ENCODE data around the gene MROH7.
"Not testable (repeated sequence)": the region's sequence is repeated elsewhere in the genome, so short reads cannot be mapped to it uniquely, and the experiment has no call there.

The MROH7 gene

GRCh38 chr1:54615531-54616279, 25.9 kb upstream of the MROH7 start:
- DNase-seq (ENCODE audit: insufficient read length, low spot score) (no peak), FAIRE-seq (no peak)
- TF ChIP-seq POLR2A (IDR thresholded peaks at IDR 0.05; ENCODE audit: low read depth, low read length): no peak

GRCh38 chr1:54619749-54620148, 21.8 kb upstream of the MROH7 start:
- FAIRE-seq (no peak), DNase-seq (ENCODE audit: insufficient read length, low spot score) (no peak)
- no peak for TF ChIP-seq POLR2A (IDR thresholded peaks at IDR 0.05; ENCODE audit: low read depth, low read length)

- DNase-seq (ENCODE audit: insufficient read length, low spot score): no peak
- FAIRE-seq: no peak
- no peak for TF ChIP-seq POLR2A (IDR thresholded peaks at IDR 0.05; ENCODE audit: low read depth, low read length)
Observed at GRCh38 chr1:54623216-54624007, 18.2 kb upstream of the MROH7 start, which contains the start of gene FAM151A. TSS of gene FAM151A (minus strand) at chr1:54623525. CDS start at chr1:54623395, 130 bp downstream.

- FAIRE-seq: no peak
- no peak for DNase-seq (ENCODE audit: insufficient read length, low spot score)
- no peak for TF ChIP-seq POLR2A (IDR thresholded peaks at IDR 0.05; ENCODE audit: low read depth, low read length)
Observed at GRCh38 chr1:54624466-54625464, 16.8 kb upstream of the MROH7 start.

- DNase-seq (ENCODE audit: insufficient read length, low spot score): no peak
- FAIRE-seq: no peak
- no peak for TF ChIP-seq POLR2A (IDR thresholded peaks at IDR 0.05; ENCODE audit: low read depth, low read length)
Observed at GRCh38 chr1:54627196-54627595, 14.4 kb upstream of the MROH7 start.

- not testable (repeated sequence) for FAIRE-seq; DNase-seq (ENCODE audit: insufficient read length, low spot score)
Observed at GRCh38 chr1:54635804-54636203, 5.8 kb upstream of the MROH7 start.

GRCh38 chr1:54636461-54637446, 4.8 kb upstream of the MROH7 start:
- FAIRE-seq; DNase-seq (ENCODE audit: insufficient read length, low spot score): not testable (repeated sequence)

GRCh38 chr1:54640361-54640760, 1.2 kb upstream of the MROH7 start:
- TF ChIP-seq POLR2A (IDR thresholded peaks at IDR 0.05; ENCODE audit: low read depth, low read length): no peak
- no peak for FAIRE-seq
- DNase-seq (ENCODE audit: insufficient read length, low spot score): no peak

GRCh38 chr1:54643736-54644135, 2.1 kb downstream of the MROH7 start:
- DNase-seq (ENCODE audit: insufficient read length, low spot score) (no peak), FAIRE-seq (no peak)
- no peak for TF ChIP-seq POLR2A (IDR thresholded peaks at IDR 0.05; ENCODE audit: low read depth, low read length)

GRCh38 chr1:54645806-54646676, 4.5 kb downstream of the MROH7 start:
- TF ChIP-seq POLR2A (IDR thresholded peaks at IDR 0.05; ENCODE audit: low read depth, low read length): no peak
- no peak for DNase-seq (ENCODE audit: insufficient read length, low spot score)
- no peak for FAIRE-seq

- DNase-seq (ENCODE audit: insufficient read length, low spot score) (no peak), FAIRE-seq (no peak)
- no peak for TF ChIP-seq POLR2A (IDR thresholded peaks at IDR 0.05; ENCODE audit: low read depth, low read length)
Observed at GRCh38 chr1:54649130-54649898, 7.7 kb downstream of the MROH7 start.

Data from H54 (cell line).